Muscle of leg (tissue), 11 donors: Measurements from ENCODE around the gene RFX4. TPM values are rescaled to one million over a fixed set of nuclear protein-coding genes. Genes with fewer than 3 reads are reported as not detected.

Source experiments
- DNase-seq: peaks from one replicate; pipeline ENCODE4 v3.0.0; 2013
- H3K27ac ChIP-seq: one replicate; pipeline ENCODE4 v1.5.1; 2013; ENCODE audit warnings: mild to moderate bottlenecking, low read length, control low read depth
- H3K27me3 ChIP-seq: one replicate; pipeline ENCODE4 v1.6.1; 2013; ENCODE audit warnings: low read length; ENCODE audit not compliant: control insufficient read depth, insufficient read depth
- H3K36me3 ChIP-seq: one replicate; pipeline ENCODE4 v1.6.1; 2013; ENCODE audit warnings: low read length; ENCODE audit not compliant: control insufficient read depth, insufficient read depth
- H3K4me1 ChIP-seq: one replicate; pipeline ENCODE4 v1.6.1; 2013; ENCODE audit warnings: low read length; ENCODE audit not compliant: control insufficient read depth, insufficient read depth
- H3K4me3 ChIP-seq: one replicate; pipeline ENCODE4 v1.5.1; 2013; ENCODE audit warnings: low read length, control low read depth
- H3K9me3 ChIP-seq: replicated peaks from 2 replicates; pipeline ENCODE4 v1.6.1; 2013; ENCODE audit warnings: low read depth, low read length; ENCODE audit not compliant: control insufficient read depth
- WGBS: methylation state at CpG from one replicate; pipeline ENCODE4 v1.1.5; 2013; ENCODE audit warnings: missing lambda C conversion rate; ENCODE audit not compliant: insufficient coverage; 5-methylcytosine and 5-hydroxymethylcytosine counted together
- polyA plus RNA-seq, 8 donors: library from polyadenylated mRNA; unstranded; fragments of 120-200 nt; gene quantifications; one replicate each; pipeline versions ENCODE4 v1.2.1 to v1.2.3, GENCODE V29; 2013; ENCODE audit warnings: inconsistent platforms in 1 of 8, low replicate concordance in 1 of 8; ENCODE audit not compliant: insufficient read length in 8 of 8, insufficient read depth in 1 of 8
- total RNA-seq: library from RNA; stranded (reverse); fragments of 120-200 nt; gene quantifications from one replicate; pipeline ENCODE4 v1.2.4, GENCODE V29; 2013

RFX4 gene
- total and polyA plus RNA-seq, 9 donors = 0.04 to 0.24 (median 0.11) TPM

DNA sequence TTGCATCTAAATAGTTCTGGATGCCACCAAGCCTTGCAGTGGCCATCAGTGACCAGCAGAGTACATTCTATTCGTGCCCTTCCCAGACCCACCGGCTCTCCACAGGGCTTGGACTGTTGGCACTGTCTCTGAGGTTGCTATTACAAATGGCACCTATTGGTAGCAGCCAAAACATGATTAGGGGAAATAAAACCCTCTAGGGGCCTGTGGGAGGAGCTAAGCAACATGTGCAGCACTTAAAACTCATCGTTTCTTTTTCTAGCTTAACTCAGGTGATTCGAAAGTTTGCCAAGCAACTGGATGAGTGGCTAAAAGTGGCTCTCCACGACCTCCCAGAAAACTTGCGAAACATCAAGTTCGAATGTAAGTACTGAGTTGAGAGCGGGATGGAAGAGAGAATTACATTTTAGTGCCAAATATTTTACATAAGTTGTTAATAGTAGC is 126.3 kb downstream of the RFX4 start:
- Histone ChIP-seq H3K4me1 (no peaks in the 10 kb centered on the region), H3K27ac (no peak overlapping the region), H3K9me3 (no peaks in the 10 kb centered on the region), H3K36me3 (no peaks in the 10 kb centered on the region), H3K27me3 (peaks cover 3% of the 10 kb centered on the region), H3K4me3 (no peak overlapping the region)
- no peak for DNase-seq
- 81% methylated on average over 3 of the region's 8 CpGs for WGBS

DNA sequence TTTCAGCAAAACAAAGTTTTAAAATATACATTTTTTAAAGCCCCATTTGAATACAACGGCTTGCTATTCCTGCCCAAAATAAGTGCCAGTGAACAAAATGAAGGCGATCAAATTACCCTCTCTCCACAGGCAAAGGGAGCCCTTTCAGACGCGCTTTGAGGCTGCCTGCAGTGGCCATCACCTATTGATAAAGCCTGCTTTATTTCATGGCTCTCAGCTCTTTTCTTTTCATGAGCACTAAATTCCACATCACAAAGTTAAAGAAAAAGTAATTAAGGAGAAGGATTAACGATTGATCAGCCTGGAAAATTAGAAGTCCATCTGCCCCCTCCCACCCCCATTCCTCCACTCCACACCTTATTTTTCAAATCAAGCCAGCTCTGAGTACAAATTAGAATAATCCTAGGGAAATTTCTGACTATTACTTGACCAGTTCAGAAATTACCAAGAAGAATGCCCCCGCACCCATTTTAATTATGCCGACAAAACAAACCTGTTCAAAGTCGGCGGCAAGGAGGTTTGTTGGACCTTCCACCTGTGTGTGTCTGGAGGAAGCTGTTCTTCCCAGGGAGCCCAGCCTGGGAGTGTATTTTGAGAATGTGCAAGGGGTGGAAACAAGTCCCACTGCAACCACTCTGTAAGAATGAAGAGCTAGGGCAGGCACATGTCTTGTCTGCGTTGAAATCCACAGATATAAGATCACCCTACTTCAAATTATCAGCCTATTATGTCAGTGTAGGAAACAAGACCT is 127.5 kb downstream of the RFX4 start:
- H3K4me1 ChIP-seq = no peaks in the 10 kb centered on the region
- H3K4me3 ChIP-seq = no peak overlapping the region
- H3K36me3 ChIP-seq = no peaks in the 10 kb centered on the region
- no peak for DNase-seq
- WGBS = 29% methylated on average over 1 of the region's 10 CpGs
- no peak overlapping the region for H3K27ac ChIP-seq
- peaks cover 2% of the 10 kb centered on the region for H3K27me3 ChIP-seq
- H3K9me3 ChIP-seq = no peaks in the 10 kb centered on the region

DNA sequence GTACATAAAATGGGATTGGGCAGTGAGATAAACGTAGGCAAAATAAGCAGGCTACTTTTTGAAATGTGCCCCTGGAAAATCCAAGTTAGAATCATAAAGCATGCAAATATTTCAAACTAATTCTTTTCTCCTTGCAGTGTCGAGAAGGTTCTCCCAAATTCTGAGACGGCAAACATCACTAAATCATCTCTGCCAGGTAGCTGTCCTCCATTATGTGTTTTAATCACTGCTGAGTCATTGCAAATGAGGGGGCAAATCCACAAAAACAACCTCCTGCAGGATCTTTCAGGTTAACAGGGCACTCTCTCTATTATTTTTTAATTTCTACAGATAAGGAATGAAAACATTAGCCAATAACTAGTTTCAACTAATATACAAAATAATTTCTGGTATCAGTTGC is 128.5 kb downstream of the RFX4 start:
- Histone ChIP-seq H3K4me1 (no peaks in the 10 kb centered on the region), H3K4me3 (no peak overlapping the region), H3K9me3 (no peaks in the 10 kb centered on the region), H3K27ac (no peak overlapping the region), H3K27me3 (no peaks in the 10 kb centered on the region), H3K36me3 (no peaks in the 10 kb centered on the region)
- no CpG with 5 or more reads among the region's 3 CpGs for WGBS
- no peak for DNase-seq

DNA sequence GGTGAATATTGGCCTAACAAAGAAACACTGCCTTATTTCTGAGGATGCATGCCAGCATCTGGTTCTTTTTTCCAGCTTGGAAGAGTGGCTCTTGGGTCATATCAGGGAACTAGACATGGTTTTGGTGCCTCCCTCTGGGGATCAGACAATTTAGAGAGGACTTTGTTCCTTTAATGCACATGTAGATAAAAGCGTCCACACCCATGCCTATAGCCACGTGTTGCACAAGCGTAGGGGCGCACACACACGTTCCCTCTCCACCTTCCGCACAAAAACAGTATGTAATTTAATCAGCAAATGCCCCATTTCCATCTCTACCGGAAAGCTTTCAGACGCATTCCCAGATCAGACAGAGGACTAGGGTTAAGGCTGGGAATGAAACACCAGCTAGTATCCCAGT is 130.0 kb downstream of the RFX4 start:
- Histone ChIP-seq H3K36me3 (no peaks in the 10 kb centered on the region), H3K9me3 (no peaks in the 10 kb centered on the region), H3K4me3 (no peak overlapping the region), H3K27me3 (no peaks in the 10 kb centered on the region), H3K27ac (no peak overlapping the region), H3K4me1 (no peaks in the 10 kb centered on the region)
- 91% methylated on average over 6 of the region's 8 CpGs for WGBS
- no peak for DNase-seq

DNA sequence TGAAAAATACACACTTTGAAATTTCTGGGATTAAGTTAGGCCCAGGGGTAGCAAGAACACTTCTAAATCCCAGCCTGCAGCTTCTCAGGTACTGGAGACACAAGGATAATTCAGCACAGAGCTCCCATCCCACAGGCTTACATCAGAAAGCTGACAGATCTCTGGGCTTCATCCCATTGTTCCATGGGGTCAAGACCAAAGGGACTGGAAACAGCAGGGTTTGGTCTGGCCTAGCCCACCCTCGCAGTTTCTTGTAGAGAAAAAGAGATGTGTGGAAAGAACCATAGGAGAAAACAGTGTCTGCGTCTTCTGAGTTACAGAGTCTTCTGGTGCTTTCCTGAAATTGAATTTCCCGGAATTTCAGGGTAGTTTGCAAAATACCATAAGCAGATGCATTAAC is 132.1 kb downstream of the RFX4 start:
- no peaks in the 10 kb centered on the region for H3K9me3 ChIP-seq
- no peak overlapping the region for H3K4me3 ChIP-seq
- 69% methylated on average over 2 of the region's 3 CpGs for WGBS
- no peak for DNase-seq
- no peaks in the 10 kb centered on the region for H3K4me1 ChIP-seq
- H3K27me3 ChIP-seq = no peaks in the 10 kb centered on the region
- H3K27ac ChIP-seq = no peak overlapping the region
- no peaks in the 10 kb centered on the region for H3K36me3 ChIP-seq

DNA sequence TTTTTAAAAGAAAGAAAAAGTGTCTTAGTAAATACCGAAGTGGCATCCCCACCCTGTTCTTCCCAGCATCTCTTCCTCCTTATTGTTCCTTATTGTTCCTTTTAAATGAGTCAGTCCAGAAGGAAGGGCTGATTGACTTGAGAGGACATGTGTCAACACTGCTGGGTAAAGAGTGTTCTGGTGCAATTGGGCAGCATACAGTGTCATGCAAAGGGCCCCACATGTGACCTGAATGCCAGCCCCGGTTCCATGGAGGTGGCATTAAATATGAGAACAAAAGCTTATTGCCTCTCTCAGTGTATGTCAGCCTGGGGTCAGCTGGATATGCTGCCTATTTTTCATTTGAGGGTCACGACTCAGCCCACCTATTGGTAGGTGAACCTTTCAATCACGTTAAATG is 132.8 kb downstream of the RFX4 start:
- Histone ChIP-seq H3K27me3 (no peaks in the 10 kb centered on the region), H3K36me3 (no peaks in the 10 kb centered on the region), H3K4me1 (no peaks in the 10 kb centered on the region), H3K27ac (no peak overlapping the region), H3K4me3 (no peak overlapping the region), H3K9me3 (no peaks in the 10 kb centered on the region)
- WGBS = 93% methylated on average over 2 of the region's 4 CpGs
- DNase-seq = no peak

DNA sequence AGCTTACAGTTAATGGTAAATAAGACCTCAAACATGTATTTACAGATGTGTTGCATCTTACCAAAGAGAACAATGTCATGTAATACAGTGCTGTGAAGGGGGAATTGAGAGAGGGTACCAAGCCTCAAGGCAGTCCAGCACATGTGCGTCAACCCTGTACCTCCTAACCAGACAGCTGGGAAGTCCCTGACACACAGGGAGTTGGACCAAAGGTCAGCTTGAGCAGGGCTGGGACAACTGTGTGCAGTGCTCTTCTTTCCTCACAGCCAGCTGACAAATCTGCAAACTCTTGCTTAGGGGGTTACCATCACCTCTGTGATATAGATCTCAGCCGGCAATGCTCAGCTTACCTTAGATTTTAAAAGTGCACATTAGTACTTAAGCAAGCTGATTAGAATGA is 134.9 kb downstream of the RFX4 start:
- Histone ChIP-seq H3K27ac (no peak overlapping the region), H3K4me3 (no peak overlapping the region), H3K36me3 (no peaks in the 10 kb centered on the region), H3K4me1 (no peaks in the 10 kb centered on the region), H3K9me3 (no peaks in the 10 kb centered on the region), H3K27me3 (no peaks in the 10 kb centered on the region)
- DNase-seq = no peak
- WGBS = no CpG with 5 or more reads among the region's 2 CpGs

DNA sequence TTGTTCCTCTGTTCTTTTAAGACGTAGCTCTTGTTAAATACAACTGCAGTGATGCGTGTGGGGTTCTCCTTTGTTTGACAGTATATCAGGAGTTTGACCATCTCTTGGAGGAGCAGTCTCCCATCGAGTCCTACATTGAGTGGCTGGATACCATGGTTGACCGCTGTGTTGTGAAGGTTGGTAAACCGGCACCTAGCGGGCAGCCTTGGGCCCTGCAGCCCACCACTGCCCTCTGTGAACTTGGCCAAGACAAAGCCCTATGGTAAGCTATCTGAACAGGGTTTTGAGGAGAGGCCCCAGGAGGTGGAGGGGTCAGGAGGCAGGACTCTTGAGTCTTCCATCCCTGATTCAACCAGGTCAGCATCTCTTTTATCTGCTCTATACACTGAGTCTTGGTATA is 137.1 kb downstream of the RFX4 start:
- Histone ChIP-seq H3K4me3 (no peak overlapping the region), H3K9me3 (no peaks in the 10 kb centered on the region), H3K27me3 (no peaks in the 10 kb centered on the region), H3K36me3 (no peaks in the 10 kb centered on the region), H3K4me1 (no peaks in the 10 kb centered on the region), H3K27ac (no peak overlapping the region)
- DNase-seq = no peak
- WGBS = 100% methylated on average over 6 of the region's 6 CpGs

DNA sequence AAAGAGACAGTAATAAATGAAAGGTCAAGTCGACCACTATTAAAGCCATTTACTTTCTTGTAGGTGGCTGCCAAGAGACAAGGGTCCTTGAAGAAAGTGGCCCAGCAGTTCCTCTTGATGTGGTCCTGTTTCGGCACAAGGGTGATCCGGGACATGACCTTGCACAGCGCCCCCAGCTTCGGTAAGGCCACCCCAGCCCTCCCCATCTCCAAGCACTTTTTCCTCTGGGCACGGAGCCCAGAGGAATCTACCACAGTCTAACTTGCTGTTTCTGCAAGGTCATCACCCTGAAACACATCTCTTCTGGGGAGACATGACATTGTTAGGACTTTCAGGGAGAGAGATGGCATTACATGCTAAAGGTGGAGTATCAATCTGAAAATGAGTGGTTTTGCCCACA is 137.9 kb downstream of the RFX4 start:
- Histone ChIP-seq H3K27me3 (no peaks in the 10 kb centered on the region), H3K27ac (no peak overlapping the region), H3K4me1 (no peaks in the 10 kb centered on the region), H3K4me3 (no peak overlapping the region), H3K36me3 (no peaks in the 10 kb centered on the region), H3K9me3 (no peaks in the 10 kb centered on the region)
- WGBS = 79% methylated on average over 4 of the region's 6 CpGs
- no peak for DNase-seq

DNA sequence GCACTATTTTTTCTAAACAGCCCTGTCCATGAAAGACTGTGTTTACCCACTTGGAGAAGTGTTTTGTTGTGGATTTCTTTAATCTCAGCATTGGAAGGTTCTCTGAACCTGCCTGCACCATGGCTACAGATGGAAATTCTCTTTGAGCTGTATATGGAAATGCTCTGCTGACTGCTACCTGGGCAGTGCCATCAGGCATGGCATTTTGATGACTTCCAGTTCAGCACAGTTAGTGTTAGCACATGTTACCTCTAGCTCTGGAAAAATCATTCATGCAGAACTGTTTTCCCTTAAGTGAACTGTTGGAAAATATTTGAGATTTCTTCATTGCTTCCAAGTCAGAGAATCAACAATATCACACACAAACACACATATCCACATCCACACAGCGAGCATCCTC is 139.1 kb downstream of the RFX4 start:
- Histone ChIP-seq H3K4me3 (no peak overlapping the region), H3K36me3 (no peaks in the 10 kb centered on the region), H3K27ac (no peak overlapping the region), H3K27me3 (no peaks in the 10 kb centered on the region), H3K9me3 (no peaks in the 10 kb centered on the region), H3K4me1 (no peaks in the 10 kb centered on the region)
- no peak for DNase-seq
- WGBS = no CpG with 5 or more reads among the region's 1 CpG

DNA sequence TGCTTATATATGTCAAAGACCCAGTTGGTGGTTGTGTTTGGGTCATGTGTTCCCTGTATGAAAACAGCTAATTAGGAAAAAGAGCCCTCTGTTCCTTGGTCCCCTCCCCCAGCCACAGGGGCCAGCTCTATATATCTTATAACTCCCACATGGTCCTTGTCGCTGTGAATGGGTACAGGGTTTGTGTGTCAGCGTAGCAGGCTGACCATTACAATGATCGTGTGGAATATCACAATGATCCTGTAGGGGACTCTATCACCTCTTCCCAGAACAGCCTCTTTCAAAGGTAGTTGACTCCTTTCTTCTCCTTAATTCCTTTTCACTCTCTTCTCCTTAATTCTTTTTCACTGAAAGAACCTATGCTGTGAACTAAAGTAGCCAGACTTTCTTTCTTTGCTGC is 140.0 kb downstream of the RFX4 start:
- no peak overlapping the region for H3K4me3 ChIP-seq
- H3K36me3 ChIP-seq = no peaks in the 10 kb centered on the region
- H3K27ac ChIP-seq = no peak overlapping the region
- H3K27me3 ChIP-seq = no peaks in the 10 kb centered on the region
- no peaks in the 10 kb centered on the region for H3K4me1 ChIP-seq
- WGBS = no CpG with 5 or more reads among the region's 3 CpGs
- H3K9me3 ChIP-seq = no peaks in the 10 kb centered on the region
- DNase-seq = no peak
